HG03103 (cell line): ENCODE measurements around the gene FIBCD1.
"Not testable (repeated sequence)": the region's sequence is repeated elsewhere in the genome, so short reads cannot be mapped to it uniquely, and the experiment has no call there.

Experiments used
- ATAC-seq: cut with Tn5 transposase; IDR thresholded peaks from one replicate; pipeline ENCODE4 v1.9.1; 2021; ENCODE audit warnings: low read depth; ENCODE audit not compliant: unreplicated experiment

The FIBCD1 gene

GRCh38 chr9:130974697-130975096 lies 35.6 kb upstream of the FIBCD1 start:
- no peak for ATAC-seq

DNA sequence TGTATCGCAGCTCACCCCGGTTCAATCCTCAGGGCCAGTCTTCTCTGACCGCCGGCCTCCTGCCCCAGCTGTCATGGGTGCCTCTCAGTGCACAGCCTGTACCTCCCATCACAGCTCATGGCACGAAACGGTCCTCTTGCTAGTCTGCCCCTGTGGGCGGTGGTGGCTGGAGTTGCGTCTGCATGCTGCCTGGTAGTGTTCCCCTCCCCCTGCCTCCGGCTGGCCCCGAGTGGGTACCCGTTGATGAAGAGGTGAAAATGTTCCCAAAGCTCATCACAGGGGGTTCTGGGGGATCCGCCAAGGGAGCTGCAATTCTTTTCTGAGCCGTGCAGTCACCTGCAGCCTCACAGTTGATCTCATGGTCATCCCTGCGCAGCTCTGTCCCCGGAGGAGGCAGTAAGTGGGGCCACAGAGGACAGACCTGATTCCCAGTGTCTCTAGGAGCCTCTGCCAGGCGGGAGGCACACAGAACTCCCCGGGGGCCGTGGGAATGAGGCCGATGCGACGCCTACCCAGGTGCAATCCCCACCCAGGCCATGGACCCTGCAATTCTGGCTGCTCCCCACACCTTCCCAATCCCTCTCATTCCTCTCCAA lies 34.7 kb upstream of the FIBCD1 start:
- no peak for ATAC-seq

- ATAC-seq, result no peak
Measured at GRCh38 chr9:130972957-130973685, 34.1 kb upstream of the FIBCD1 start.

- ATAC-seq, result no peak
Measured at GRCh38 chr9:130972277-130972956, 33.4 kb upstream of the FIBCD1 start.

DNA sequence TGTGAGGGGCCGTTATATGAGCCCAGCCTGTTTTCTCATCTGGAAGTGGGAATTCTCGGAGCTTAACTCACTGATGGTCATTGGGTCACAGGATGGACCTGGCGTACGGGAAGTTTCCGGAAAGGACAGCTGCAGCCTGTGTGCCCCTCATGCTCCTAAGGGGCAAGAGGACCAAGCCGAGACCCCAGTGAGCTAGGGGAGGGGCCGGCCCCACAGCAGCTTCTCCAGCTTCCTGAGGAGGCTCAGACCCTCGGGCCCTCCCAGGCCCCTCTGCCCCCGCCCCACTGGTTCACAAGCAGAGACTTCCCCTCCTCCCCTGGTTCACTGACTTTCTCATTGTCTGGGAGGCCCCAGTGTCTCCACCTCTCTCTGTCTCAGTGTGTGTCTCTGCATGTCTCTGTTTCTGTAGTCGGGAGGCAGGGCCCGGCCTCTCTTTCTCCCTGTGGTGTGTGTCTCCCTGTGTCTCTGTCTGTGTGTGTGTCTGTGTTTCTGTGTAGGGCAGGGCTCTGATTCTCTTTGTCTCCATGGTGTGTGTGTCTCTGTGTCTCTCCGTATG lies 32.3 kb upstream of the FIBCD1 start:
- ATAC-seq, result no peak

- ATAC-seq, result no peak
Measured at GRCh38 chr9:130970855-130971254, 31.8 kb upstream of the FIBCD1 start.

DNA sequence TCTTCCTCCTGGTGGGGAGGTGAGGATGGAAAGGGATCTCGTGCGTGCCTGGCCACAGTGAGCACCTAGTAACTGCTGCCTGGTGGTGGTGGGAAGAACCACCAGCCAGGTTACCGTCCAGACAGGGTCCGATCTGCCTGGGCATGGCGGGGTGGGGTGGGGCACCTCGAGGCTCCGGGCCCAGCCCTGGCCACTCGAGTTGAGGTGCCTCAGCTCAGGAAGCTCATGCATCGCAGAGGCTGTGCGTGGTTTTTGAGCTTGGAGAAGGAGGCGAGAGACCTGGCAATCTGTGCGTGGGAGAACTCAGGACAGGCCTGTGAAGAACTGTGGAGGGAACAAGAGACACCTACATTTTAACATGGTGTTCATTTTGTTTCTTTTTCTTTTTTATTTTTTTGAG lies 31.0 kb upstream of the FIBCD1 start:
- ATAC-seq, result no peak

GRCh38 chr9:130965680-130966079 lies 26.6 kb upstream of the FIBCD1 start:
- no peak for ATAC-seq

DNA sequence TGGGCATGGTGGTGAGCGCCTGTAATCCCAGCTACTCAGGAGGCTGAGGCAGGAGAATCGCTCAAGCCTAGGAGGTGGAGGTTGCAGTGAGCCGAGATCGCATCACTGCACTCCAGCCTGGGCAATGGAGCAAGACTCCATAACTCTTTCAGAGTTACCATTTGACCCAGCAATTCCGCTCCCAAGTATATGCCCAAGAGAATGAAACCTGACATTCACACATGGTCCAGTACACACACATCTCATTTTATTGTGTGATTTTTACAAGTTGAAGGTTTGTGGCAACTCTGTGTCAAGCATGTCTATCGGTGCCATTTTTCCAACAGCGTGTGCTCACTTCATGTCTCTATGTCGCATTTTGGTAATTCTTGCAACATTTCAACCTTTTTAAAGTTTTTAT lies 24.9 kb upstream of the FIBCD1 start:
- no peak for ATAC-seq

DNA sequence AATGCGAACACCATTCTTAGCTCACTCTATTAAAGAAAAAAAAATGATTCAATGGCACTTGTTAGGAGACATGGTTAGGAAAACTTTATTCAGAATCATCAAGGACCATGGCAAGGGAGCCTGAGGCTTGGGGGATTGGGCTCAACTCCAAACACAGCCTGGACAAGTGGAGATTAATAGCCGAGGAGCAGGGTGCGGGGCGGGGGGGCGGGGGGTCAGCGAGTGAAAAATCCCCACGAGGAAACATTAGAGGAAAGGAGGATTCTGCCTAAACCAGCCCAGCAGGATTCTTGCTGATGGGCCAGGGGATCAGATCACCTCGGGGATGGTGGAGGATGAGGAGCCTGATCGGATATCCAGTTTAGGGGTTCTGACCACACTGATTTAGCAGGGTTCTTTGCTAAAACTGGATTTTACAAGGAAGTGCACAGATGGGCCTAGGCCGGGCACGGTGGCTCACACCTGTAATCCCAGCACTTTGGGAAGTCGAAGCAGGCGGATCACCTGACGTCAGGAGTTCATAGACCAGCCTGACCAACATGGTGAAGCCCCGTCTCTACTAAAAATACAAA lies 24.4 kb upstream of the FIBCD1 start:
- ATAC-seq, result no peak

DNA sequence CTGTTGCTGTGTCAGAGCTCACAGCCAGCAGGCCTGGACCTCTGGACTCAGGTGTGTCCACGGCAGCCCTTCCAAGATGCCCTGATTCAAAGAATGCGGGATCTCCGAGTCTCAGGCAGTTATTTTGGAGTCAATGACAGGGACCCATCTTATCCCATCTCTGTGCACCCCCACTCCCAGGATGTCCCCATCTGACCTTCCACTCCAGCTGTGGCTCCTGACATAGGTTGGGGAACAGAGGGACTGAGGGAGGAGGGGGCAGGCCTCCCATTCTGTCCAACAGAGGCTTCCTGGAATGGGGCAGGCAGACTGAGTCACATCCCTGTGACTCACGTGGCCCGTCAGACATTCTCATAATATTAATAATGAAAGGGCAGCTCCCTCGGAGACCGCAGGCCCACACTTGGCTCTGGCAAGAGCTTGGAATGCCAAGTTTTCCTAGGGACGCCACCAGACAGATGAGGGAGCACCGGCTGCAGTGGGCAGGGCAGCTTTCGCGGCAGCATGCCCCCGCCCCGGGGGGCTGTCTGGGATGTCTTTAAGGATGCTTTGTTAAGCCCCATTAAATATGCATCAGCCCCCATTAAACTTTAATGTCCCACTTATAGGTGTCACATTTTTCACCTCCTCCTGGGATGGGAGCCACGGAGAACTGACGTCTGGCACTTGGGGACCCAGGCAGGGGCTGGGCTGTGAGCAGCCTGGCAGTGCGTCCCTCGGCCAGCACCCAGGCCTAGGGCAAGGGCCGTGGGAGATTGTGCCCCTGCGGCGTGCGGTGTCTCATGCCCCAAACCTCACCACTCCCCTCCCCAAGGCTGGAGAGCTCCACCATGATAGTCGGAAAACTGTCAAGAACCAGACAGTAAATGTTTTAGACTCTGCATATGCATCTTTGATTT lies 23.6 kb upstream of the FIBCD1 start:
- ATAC-seq, result no peak

DNA sequence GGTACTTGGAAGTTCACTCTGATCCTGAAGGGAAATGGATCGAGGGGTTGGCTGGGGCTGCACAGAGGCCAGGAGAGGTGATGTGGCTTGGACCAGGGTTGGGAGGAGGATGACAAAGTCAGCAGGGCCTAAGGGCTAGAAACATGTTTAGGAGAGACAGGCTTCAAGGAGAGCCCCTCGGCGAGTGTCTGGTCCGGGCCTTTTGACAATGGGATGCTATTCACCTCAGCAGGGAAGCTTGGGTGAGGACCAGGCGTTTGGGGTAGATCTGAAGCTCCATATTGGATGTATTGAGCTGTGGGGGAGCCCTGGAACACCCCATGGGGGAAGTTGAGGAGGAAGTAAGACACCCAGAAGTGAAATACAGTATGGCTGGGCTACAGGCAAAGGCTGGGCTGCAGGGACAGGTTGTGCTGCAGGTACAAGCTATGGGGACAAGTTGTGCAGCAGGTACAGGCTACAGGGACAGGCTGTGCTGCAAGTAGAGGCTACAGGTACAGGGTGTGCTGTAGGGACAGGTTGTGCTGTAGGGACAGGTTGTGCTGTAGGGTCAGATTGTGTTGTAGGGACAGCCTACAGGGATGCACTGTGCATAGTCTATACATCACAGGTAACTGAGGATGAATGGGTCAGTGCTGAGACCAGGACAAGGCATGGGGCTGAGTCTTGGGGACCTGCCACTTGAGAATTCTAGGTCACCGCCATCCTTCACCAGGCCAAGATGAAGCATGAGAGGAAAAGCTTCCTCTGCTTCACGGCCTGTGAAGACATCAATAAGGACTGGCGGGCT lies 22.7 kb upstream of the FIBCD1 start:
- ATAC-seq, result no peak

DNA sequence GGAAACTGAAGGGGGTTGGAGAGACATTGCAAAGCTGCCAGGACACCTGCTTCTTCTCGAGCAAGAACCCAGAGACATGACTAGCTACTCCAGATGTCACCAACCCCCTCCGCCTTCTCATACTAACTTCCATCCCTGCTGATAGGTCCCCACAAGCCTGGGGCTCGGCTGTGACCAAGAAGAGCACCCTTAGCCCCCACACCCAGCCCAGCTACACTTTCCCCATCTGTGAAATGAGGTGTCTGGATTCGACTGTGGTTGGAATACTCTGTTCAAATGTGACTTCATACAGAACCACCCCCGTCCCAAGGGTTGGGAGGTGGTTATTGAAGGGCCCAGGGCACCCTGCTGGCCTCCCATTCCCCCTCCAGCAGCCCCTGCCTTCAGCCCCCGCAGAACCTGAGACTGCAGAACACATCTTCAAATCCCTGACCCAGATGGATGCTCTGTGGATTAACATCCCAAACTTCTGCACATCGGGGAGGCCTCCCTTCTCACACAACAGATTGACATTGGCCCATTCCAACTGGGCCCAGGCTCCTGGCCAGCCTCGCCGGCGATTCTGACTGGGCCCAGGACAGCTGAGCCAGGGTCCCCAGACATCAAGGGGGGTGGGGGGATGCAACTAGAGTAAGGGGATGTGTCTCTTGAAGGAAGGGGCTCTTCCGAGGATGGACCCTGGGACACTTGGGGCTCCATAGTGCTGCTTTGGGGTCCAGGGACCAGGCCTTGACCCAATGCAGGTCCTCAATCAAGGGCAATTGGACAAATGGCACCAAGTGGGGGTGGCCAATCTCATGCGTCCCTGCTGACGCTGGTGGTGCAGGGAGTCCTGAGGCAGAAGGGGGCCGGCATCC lies 21.7 kb upstream of the FIBCD1 start:
- no peak for ATAC-seq

DNA sequence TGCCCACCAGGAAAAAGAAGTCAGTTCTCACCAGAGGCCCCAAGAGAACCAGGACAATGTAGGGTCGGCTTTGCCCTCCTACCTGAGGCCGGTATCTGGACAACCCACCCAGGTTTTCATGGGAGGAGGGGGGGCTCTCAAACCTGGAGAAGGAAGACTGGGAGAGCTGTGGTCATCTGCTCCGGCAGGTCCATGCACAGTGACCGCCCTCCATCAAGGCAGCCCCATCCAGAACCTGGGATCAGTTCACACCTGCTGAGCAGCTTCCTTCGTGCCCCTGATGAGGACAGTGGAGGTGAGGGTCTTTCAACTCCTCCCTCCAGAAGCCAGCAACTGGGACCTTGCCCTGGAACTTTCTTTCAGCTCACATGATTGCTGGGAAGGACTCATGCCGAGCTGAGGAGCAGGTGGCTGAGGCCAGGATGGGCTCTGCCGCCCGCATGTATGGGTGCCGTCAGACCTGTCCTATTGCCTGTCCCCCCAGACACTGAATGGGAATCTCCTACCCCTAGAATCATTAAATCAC lies 20.8 kb upstream of the FIBCD1 start:
- no peak for ATAC-seq

DNA sequence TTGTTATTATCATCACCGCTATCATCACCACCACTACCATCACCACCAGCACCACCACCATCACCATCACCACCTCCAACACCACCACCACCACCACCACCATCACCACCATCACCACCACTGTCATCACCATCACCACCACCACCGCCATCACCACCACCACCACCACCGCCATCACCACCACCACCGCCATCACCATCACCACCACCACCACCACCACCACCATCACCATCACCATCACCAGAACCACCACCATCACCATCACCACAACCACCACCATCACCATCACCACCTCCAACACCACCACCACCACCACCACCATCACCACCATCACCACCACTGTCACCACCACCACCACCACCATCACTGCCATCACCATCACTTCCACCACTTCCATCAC lies 19.5 kb upstream of the FIBCD1 start:
- ATAC-seq, result not testable (repeated sequence)

- no peak for ATAC-seq
Measured at GRCh38 chr9:130957451-130958203, 18.6 kb upstream of the FIBCD1 start.

GRCh38 chr9:130956636-130957450 lies 17.8 kb upstream of the FIBCD1 start:
- ATAC-seq, result no peak
